Measurements from ENCODE around the gene HOXD13. TPM values are rescaled to one million over a fixed set of nuclear protein-coding genes. Genes with fewer than 3 reads are reported as not detected.

HOXD13 gene
- total RNA-seq, 1 experiment from 2014 or later = 3.2 TPM

- peak; percentile 28 for DNase-seq (ENCODE audit: low read depth)
Measured at GRCh38 chr2:176080540-176081375, 11.8 kb upstream of the HOXD13 start.

GRCh38 chr2:176081376-176081836 is 11.1 kb upstream of the HOXD13 start:
- DNase-seq (ENCODE audit: low read depth) = no peak

GRCh38 chr2:176081837-176082524 is 10.5 kb upstream of the HOXD13 start:
- DNase-seq (ENCODE audit: low read depth) = no peak

GRCh38 chr2:176082525-176082823 is 10.0 kb upstream of the HOXD13 start:
- DNase-seq (ENCODE audit: low read depth) = no peak

GRCh38 chr2:176082824-176083751 is 9.4 kb upstream of the HOXD13 start:
- no peak for DNase-seq (ENCODE audit: low read depth)

- no peak for DNase-seq (ENCODE audit: low read depth)
Measured at GRCh38 chr2:176083796-176084261, 8.7 kb upstream of the HOXD13 start, which contains the start of gene EVX2. EVX2 (minus strand) TSS chr2:176083962; CDS start chr2:176083776, 186 bp downstream.

GRCh38 chr2:176084611-176085119 is 7.9 kb upstream of the HOXD13 start:
- DNase-seq (ENCODE audit: low read depth) = no peak

GRCh38 chr2:176085120-176085788 is 7.3 kb upstream of the HOXD13 start:
- no peak for DNase-seq (ENCODE audit: low read depth)

- DNase-seq (ENCODE audit: low read depth) = peak; percentile 25
Measured at GRCh38 chr2:176085861-176086771, 6.4 kb upstream of the HOXD13 start.

- DNase-seq (ENCODE audit: low read depth) = no peak
Measured at GRCh38 chr2:176087330-176088047, 5.0 kb upstream of the HOXD13 start.

- DNase-seq (ENCODE audit: low read depth) = peak; percentile 38
Measured at GRCh38 chr2:176088048-176088936, 4.2 kb upstream of the HOXD13 start.

GRCh38 chr2:176088937-176089842 is 3.3 kb upstream of the HOXD13 start:
- no peak for DNase-seq (ENCODE audit: low read depth)

GRCh38 chr2:176089843-176090395 is 2.6 kb upstream of the HOXD13 start:
- no peak for DNase-seq (ENCODE audit: low read depth)

- DNase-seq (ENCODE audit: low read depth) = no peak
Measured at GRCh38 chr2:176090862-176091261, 1.7 kb upstream of the HOXD13 start.

GRCh38 chr2:176091329-176092258 is 927 bp upstream of the HOXD13 start:
- DNase-seq (ENCODE audit: low read depth) = no peak
